ENCODE results near the gene CYBB.
A peak's percentile ranks its signal among the peaks of the same experiment; 100 is the strongest.

CYBB gene

DNA sequence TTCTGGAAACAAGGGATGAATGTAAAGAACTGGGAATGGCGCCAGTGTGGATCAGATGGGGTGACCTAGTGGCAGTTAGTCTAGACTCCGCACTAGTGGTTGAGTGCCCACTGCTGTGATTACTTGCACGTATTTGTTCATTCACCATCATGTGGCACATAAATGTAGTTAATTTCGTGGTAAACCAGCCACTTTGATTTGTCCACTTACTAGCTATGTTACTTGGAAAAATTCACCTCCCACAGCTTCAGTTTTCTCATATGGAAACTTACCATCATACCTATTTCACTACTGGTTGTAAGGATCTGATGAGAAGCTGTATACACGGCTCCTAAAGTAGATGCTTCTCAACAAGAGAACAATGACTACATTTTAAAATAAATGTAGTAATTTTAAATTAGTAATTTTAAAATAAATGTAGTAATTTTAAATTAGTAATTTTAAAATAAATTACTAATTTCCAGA, 67.9 kb downstream of the CYBB start:
- peaks cover 2% of the 10 kb centered on the region for H3K4me1 ChIP-seq (ENCODE audit: control insufficient read depth, insufficient read depth, low read length, poor library complexity, severe bottlenecking)
- no peak for DNase-seq
- peak overlapping the region; percentile 89 for H3K27ac ChIP-seq (ENCODE audit: insufficient read depth, low read length, poor library complexity, severe bottlenecking)
- no peaks in the 10 kb centered on the region for H3K9me3 ChIP-seq (ENCODE audit: control insufficient read depth, low read length)
- no peaks in the 10 kb centered on the region for H3K27me3 ChIP-seq (replicated peaks; ENCODE audit: control insufficient read depth, insufficient read depth, low read length, poor library complexity, severe bottlenecking)
- H3K4me3 ChIP-seq (ENCODE audit: insufficient read depth, low read depth, low read length, poor library complexity, severe bottlenecking) = peak overlapping the region; percentile 73
- H3K36me3 ChIP-seq (ENCODE audit: control insufficient read depth, insufficient read depth, low read length) = no peaks in the 10 kb centered on the region

DNA sequence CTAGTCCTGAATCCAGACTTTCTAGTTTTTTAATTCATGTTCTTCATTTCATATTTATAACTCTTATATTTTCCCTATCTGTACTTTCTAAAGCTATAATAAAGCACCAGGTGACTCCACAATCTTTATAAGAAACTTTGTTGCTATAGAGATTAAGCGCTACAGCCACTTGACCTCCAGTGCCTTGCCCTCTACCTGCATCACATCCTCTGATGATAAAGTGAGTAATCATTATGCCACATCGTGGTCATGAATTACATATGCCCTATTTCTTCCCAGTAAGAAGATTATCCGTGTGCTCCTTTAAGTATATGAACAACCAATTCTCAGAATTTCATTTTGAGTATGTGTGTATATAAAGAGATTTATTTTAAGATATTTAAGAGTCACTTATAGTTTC, 74.3 kb downstream of the CYBB start:
- no peak for DNase-seq
- no peaks in the 10 kb centered on the region for H3K9me3 ChIP-seq (ENCODE audit: control insufficient read depth, low read length)
- H3K27ac ChIP-seq (ENCODE audit: insufficient read depth, low read length, poor library complexity, severe bottlenecking) = no peak overlapping the region
- no peaks in the 10 kb centered on the region for H3K36me3 ChIP-seq (ENCODE audit: control insufficient read depth, insufficient read depth, low read length)
- no peak overlapping the region for H3K4me3 ChIP-seq (ENCODE audit: insufficient read depth, low read depth, low read length, poor library complexity, severe bottlenecking)
- H3K4me1 ChIP-seq (ENCODE audit: control insufficient read depth, insufficient read depth, low read length, poor library complexity, severe bottlenecking) = no peaks in the 10 kb centered on the region
- H3K27me3 ChIP-seq (replicated peaks; ENCODE audit: control insufficient read depth, insufficient read depth, low read length, poor library complexity, severe bottlenecking) = no peaks in the 10 kb centered on the region

DNA sequence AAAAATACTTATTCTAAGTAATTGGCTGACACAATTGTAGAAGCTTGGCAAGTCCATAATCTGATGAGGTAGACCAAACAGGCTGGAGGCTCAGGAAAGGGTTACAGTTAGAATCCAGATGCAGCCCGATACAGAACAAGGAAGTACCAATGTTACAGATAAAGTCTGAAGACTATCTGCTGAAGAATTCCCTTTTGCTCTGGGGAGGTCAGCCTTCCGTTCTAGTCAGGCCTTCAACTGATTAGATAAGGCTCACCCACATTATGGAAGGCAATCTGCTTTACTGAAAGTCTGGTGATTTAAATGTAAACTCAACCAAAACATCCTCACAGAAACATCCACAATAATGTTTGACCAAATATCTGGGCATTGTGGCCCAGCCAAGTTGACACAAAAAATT, 74.9 kb downstream of the CYBB start:
- H3K27me3 ChIP-seq (replicated peaks; ENCODE audit: control insufficient read depth, insufficient read depth, low read length, poor library complexity, severe bottlenecking) = no peaks in the 10 kb centered on the region
- DNase-seq = no peak
- H3K27ac ChIP-seq (ENCODE audit: insufficient read depth, low read length, poor library complexity, severe bottlenecking) = no peak overlapping the region
- no peak overlapping the region for H3K4me3 ChIP-seq (ENCODE audit: insufficient read depth, low read depth, low read length, poor library complexity, severe bottlenecking)
- no peaks in the 10 kb centered on the region for H3K9me3 ChIP-seq (ENCODE audit: control insufficient read depth, low read length)
- no peaks in the 10 kb centered on the region for H3K36me3 ChIP-seq (ENCODE audit: control insufficient read depth, insufficient read depth, low read length)
- H3K4me1 ChIP-seq (ENCODE audit: control insufficient read depth, insufficient read depth, low read length, poor library complexity, severe bottlenecking) = no peaks in the 10 kb centered on the region

GRCh38 chrX:37860721-37861120, 80.9 kb downstream of the CYBB start:
- DNase-seq = no peak
- H3K9me3 ChIP-seq (ENCODE audit: control insufficient read depth, low read length) = no peaks in the 10 kb centered on the region
- no peak overlapping the region for H3K4me3 ChIP-seq (ENCODE audit: insufficient read depth, low read depth, low read length, poor library complexity, severe bottlenecking)
- H3K27ac ChIP-seq (ENCODE audit: insufficient read depth, low read length, poor library complexity, severe bottlenecking) = no peak overlapping the region
- no peaks in the 10 kb centered on the region for H3K4me1 ChIP-seq (ENCODE audit: control insufficient read depth, insufficient read depth, low read length, poor library complexity, severe bottlenecking)
- H3K27me3 ChIP-seq (replicated peaks; ENCODE audit: control insufficient read depth, insufficient read depth, low read length, poor library complexity, severe bottlenecking) = no peaks in the 10 kb centered on the region
- H3K36me3 ChIP-seq (ENCODE audit: control insufficient read depth, insufficient read depth, low read length) = no peaks in the 10 kb centered on the region

- Histone ChIP-seq H3K4me1 (ENCODE audit: control insufficient read depth, insufficient read depth, low read length, poor library complexity, severe bottlenecking) (no peaks in the 10 kb centered on the region), H3K4me3 (ENCODE audit: insufficient read depth, low read depth, low read length, poor library complexity, severe bottlenecking) (no peak overlapping the region), H3K27me3 (replicated peaks; ENCODE audit: control insufficient read depth, insufficient read depth, low read length, poor library complexity, severe bottlenecking) (no peaks in the 10 kb centered on the region), H3K27ac (ENCODE audit: insufficient read depth, low read length, poor library complexity, severe bottlenecking) (no peak overlapping the region), H3K9me3 (ENCODE audit: control insufficient read depth, low read length) (no peaks in the 10 kb centered on the region), H3K36me3 (ENCODE audit: control insufficient read depth, insufficient read depth, low read length) (no peaks in the 10 kb centered on the region)
- no peak for DNase-seq
Observed at GRCh38 chrX:37862851-37863250, 83.0 kb downstream of the CYBB start.
